Stimulated activated naive CD8-positive, alpha-beta T cell treated with anti-CD3 and anti-CD28 coated beads, Interleukin-15, amount 100 ng/mL, for 72 hours (primary cell): ENCODE measurements around the gene TMEM134.
"Not testable (repeated sequence)": the region's sequence is repeated elsewhere in the genome, so short reads cannot be mapped to it uniquely, and the experiment has no call there.

Experiments
- ATAC-seq: fragments of 150-1000 bp; cut with Tn5 transposase; 2 replicates; pipeline ENCODE4 v1.10.0; 2021; ENCODE audit warnings: mild to moderate bottlenecking, moderate library complexity
- DNase-seq, 2 donors: peaks; one replicate each; pipeline ENCODE4 v3.0.0; 2021 to 2022
- H3K27ac Mint-ChIP-seq, 2 donors: one replicate each; pipeline ENCODE4 v1.8.0; 2022; ENCODE audit warnings: mild to moderate bottlenecking in 2 of 2, mixed read lengths in 2 of 2, moderate library complexity in 2 of 2
- H3K27me3 Mint-ChIP-seq: one replicate; pipeline ENCODE4 v1.8.0; 2022; ENCODE audit warnings: mixed read lengths
- H3K4me1 Mint-ChIP-seq: one replicate; pipeline ENCODE4 v1.8.0; 2022; ENCODE audit warnings: mild to moderate bottlenecking, mixed read lengths
- H3K4me3 Mint-ChIP-seq, 2 donors: one replicate each; pipeline ENCODE4 v1.8.0; 2022; ENCODE audit warnings: mild to moderate bottlenecking in 2 of 2, mixed read lengths in 2 of 2, moderate library complexity in 1 of 2
- H3K9me3 Mint-ChIP-seq, 2 donors: one replicate each; pipeline ENCODE4 v1.8.0; 2022; ENCODE audit warnings: mixed read lengths in 2 of 2

Gene TMEM134

DNA sequence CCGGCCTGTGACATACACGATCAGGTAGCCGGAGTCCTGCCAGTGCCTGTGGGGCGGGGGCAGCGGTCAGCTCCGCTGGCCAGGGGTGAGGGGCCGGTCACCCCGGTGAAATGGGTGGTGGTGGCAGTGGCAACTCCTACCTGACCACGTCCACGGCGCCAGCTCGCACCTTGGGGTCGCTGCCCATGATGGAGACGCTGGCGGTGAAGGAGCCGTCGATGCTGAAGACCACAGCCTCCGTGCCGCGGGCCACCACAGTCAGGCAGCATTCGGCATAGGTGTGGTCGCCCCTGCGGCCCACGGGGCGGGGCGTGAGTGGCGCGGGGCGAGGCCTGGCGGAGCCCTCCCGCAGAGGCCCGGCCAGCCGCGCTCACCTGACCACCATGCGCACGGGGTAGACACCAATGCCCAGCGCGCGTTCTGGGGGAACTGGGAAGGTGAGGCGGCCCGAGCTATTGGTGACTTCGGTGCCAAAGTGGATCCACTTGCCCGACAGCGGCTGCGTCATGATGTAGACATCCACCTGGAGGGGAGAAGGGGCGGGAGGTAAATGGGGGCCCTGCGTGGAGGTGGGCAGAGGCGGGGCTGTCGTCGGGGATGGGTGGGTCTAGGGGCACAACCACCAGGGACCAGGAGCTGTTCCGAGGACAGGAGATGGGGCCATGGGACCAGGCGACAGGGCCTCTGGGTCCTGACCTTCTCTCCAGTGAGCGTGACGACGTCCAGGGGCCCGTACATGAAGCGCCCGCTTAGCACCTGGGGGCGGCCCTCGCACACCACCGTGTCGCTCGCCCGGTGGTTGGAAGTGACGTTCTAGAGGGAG, 24.7 kb upstream of the TMEM134 start:
- Mint-ChIP-seq H3K4me3 (no peak overlapping the region), H3K9me3 (no peaks in the 10 kb centered on the region), H3K4me1 (peaks cover 35% of the 10 kb centered on the region), H3K27ac (peak overlapping the region in 1 of 2 donors; percentile 89), H3K27me3 (no peaks in the 10 kb centered on the region)
- ATAC-seq: no peak
- DNase-seq: no peak

DNA sequence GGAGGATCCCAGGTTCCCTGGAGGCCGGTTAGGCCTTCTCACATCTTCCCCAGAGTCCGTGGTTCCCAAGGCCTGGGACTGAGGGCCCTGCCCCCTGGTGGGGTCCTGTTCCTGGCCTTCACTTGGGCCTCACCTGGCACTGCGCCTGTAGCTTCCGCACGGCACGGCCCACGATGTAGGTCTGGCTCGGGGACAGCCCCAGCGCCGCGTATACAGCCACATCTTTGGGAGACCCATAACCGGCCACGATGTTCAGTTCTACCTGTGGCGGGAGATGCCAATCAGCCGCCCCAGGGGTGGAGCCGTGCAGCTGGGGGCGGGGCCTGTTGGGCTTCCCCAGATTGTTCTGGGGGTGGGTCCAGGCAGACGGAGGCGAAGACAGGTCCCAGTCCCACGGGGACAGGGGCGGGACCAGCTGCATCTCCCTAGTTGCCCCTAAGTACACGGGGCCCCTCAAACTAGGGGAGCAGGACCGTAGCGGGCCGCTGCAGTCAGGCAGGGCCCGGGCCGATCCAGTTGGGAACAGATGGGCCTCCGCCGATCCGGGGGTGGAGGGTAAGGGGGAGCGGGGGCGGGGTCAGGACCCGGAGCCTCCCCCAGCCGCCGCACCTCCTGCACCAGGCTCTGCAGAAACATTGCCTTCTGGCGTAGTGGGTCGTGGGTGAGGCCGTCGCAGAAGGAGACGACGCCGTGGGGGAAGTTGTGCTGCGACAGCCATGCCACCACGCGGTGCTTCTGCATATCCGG, 23.9 kb upstream of the TMEM134 start:
- no peaks in the 10 kb centered on the region for H3K27me3 Mint-ChIP-seq
- H3K9me3 Mint-ChIP-seq: no peaks in the 10 kb centered on the region
- DNase-seq (no peak), ATAC-seq (peak; percentile 10)
- H3K27ac Mint-ChIP-seq: peak overlapping the region in 1 of 2 donors; percentile 67
- peaks cover 43% of the 10 kb centered on the region for H3K4me1 Mint-ChIP-seq
- no peak overlapping the region for H3K4me3 Mint-ChIP-seq

DNA sequence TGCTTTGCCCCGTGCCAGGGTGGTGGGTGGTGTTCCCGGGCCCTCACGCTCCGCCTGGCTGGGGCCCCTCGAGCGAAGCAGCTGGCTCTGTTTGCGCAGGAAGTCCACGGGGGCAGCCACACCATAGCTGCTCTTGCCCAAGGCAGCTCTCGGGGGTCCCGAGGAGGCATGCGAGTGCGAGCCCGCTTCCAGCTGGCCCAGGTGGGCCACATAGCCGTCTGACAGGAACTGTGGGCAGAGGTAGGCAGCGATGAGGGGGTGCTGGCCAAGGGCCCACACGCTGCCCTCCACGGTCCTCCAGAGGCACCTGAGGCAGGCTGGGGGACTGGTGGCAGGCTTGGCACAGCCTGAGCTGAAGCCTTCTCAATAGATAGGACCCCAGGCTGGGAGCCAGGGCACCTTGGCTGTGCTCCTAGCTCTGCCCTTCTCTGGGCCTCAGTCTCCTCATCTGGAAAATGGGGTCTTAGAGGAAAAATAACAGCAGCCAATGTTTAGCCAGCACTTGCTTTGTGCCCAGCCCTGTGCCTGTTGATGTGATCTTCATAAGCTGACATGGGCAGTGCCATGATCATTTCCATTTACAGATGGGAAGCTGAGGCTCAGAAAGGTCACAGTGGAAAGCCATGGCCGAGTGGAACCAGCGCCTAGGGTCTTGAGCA, 23.1 kb upstream of the TMEM134 start:
- Mint-ChIP-seq H3K4me1 (peaks cover 50% of the 10 kb centered on the region), H3K27me3 (no peaks in the 10 kb centered on the region), H3K9me3 (no peaks in the 10 kb centered on the region), H3K4me3 (no peak overlapping the region), H3K27ac (peak overlapping the region in 1 of 2 donors; percentile 34)
- ATAC-seq (no peak), DNase-seq (no peak)

DNA sequence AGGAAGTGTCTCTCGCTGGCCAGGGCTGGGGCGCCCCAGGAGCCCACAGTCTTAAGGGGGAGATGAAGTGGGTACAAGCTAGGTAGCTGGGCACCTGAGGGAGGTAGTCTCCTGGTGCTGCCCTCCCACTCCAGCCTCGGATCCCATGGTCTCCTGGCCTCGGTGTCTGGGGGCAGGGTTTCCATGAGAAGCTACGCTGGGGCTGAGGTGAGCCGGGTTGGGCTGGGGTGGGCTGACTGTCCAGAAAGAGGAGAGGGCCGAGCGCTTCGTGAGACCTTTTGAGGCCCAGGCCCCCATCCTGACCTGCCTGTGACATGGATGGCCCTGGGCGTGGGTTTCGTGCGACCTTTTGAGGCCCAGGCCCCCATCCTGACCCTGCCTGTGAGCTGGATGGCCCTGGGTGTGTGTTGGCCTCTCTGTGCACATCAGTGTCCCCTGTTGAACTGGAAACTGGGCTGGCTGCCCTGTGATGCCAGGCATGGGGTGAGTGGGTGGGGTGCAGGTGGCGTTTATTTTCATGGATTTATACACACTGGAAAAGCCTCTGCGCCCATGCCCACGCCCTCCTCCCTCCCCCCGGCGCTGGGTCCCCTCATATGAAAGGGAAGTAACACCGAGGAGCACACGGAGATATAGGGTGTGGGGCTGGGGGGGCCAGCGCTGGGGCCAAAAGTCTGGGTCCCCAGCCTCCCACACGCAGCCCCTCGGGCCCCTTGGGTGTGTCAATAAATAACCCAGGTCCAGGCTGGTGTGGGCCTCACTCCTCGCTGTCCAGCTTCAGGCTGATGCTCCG, 22.4 kb upstream of the TMEM134 start:
- H3K4me3 Mint-ChIP-seq: no peak overlapping the region

DNA sequence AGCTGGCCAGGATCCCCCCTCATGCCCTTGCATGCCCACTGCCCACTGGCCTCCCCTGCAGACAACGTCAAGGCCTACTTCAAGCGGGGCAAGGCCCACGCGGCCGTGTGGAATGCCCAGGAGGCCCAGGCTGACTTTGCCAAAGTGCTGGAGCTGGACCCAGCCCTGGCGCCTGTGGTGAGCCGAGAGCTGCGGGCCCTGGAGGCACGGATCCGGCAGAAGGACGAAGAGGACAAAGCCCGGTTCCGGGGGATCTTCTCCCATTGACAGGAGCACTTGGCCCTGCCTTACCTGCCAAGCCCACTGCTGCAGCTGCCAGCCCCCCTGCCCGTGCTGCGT, 21.6 kb upstream of the TMEM134 start:
- Mint-ChIP-seq H3K9me3 (no peaks in the 10 kb centered on the region), H3K27ac (peak overlapping the region in 1 of 2 donors; percentile 12), H3K27me3 (no peaks in the 10 kb centered on the region), H3K4me3 (no peak overlapping the region), H3K4me1 (peaks cover 61% of the 10 kb centered on the region)
- ATAC-seq (no peak), DNase-seq (no peak)

More for the DNA sequence above, 22.4 kb upstream of the TMEM134 start:
- Mint-ChIP-seq H3K27me3 (no peaks in the 10 kb centered on the region), H3K9me3 (no peaks in the 10 kb centered on the region), H3K4me1 (peaks cover 53% of the 10 kb centered on the region), H3K27ac (peak overlapping the region; percentile 19 to 89)
- no peak for DNase-seq
- ATAC-seq: no peak

DNA sequence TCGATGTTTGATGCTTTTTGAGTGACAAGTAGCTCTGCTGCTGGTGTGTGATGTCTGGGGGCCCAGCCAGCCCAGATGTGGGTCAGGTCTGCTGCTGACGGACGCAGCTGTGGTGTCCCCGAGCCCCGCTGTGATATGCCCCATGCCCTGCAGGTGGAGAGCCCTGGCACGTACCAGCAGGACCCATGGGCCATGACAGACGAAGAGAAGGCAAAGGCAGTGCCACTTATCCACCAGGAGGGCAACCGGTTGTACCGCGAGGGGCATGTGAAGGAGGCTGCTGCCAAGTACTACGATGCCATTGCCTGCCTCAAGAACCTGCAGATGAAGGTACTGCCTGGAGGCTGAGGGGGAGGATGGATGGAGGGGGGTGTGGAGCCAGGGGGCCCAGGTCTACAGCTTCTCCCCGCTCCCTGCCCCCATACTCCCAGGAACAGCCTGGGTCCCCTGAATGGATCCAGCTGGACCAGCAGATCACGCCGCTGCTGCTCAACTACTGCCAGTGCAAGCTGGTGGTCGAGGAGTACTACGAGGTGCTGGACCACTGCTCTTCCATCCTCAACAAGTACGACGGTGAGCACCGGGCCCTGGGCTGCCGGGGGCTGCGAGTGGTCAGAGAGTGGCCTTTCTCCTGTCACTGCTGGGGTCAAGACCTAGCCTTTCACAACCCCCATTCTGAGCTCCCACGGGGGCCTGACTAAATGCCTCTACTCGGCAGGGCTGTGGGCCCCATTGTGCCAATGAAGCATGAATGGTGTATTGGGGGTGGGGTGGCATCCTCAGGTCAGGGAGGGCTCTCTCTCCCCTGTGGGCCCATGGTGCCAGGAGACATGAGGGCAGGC, 21.1 kb upstream of the TMEM134 start:
- ATAC-seq (no peak), DNase-seq (no peak)
- Mint-ChIP-seq H3K9me3 (no peaks in the 10 kb centered on the region), H3K4me3 (peak overlapping the region in 1 of 2 donors; percentile 38), H3K27me3 (no peaks in the 10 kb centered on the region), H3K4me1 (peaks cover 66% of the 10 kb centered on the region), H3K27ac (peak overlapping the region in 1 of 2 donors; percentile 93)

DNA sequence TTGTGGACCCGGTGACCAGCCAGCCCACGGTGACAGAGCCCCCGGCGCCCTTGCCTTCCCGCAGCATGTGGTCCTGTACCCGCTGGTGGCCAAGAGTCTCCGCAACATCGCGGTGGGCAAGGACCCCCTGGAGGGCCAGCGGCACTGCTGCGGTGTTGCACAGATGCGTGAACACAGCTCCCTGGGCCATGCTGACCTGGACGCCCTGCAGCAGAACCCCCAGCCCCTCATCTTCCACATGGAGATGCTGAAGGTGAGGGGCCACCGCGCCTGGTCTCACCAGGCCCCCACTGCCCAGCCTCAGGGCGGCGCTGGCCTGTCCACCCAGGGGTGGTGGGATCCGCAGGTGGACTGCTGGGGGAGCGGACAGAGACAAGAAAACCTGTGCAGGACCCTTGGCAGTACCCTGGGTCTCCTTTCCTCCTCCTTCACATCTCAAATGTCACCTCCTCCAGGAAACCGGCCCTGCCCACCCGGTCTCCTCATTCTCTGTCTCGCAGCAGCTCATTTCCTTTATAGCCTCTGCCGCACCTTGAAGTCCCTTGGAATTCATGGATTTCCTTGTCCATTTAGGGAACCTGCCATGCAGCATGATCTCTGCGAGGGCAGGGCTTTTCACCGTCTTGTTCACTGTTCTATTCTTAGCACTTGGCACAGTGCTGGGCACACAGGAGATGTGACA, 20.3 kb upstream of the TMEM134 start:
- H3K4me1 Mint-ChIP-seq: peaks cover 73% of the 10 kb centered on the region

DNA sequence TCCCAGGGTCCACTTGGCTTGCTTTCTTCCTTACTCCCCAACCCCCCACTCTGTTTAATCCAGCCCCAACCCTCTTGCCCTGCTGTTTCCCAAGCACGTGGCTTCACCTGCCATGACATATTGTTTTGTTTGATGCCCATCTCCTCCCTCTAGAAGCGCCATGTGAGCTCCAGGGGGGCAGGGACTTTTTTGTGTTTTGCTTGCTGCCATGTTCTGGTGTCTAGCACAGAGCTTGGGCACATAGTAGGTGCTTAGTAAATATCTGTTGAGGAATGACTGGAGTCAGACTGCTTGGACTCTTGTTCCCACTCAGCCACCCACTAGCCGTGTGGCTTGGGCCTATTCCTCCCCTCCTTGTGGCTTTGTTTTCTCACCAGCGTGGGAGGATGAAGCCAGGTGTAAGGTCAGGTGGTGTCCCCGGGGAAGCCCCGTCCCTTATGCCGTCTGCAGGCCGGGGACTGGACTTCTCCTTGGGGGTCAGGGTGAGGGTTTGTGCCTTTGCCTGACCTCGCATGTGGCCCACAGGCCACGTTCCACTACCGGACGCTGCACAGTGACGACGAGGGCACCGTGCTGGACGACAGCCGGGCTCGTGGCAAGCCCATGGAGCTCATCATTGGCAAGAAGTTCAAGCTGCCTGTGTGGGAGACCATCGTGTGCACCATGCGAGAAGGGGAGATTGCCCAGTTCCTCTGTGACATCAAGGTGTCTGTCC, 17.6 kb upstream of the TMEM134 start:
- Mint-ChIP-seq H3K9me3 (no peaks in the 10 kb centered on the region), H3K4me1 (peaks cover 89% of the 10 kb centered on the region), H3K4me3 (peak overlapping the region; percentile 71 to 89), H3K27me3 (no peaks in the 10 kb centered on the region), H3K27ac (peak overlapping the region; percentile 81 to 95)
- peak; percentile 54 to 65 for DNase-seq
- ATAC-seq: no peak

More for the DNA sequence above, 20.3 kb upstream of the TMEM134 start:
- H3K4me3 Mint-ChIP-seq: peak overlapping the region; percentile 23 to 38
- H3K9me3 Mint-ChIP-seq: no peaks in the 10 kb centered on the region
- DNase-seq (no peak), ATAC-seq (no peak)
- peak overlapping the region in 1 of 2 donors; percentile 93 for H3K27ac Mint-ChIP-seq
- H3K27me3 Mint-ChIP-seq: no peaks in the 10 kb centered on the region

DNA sequence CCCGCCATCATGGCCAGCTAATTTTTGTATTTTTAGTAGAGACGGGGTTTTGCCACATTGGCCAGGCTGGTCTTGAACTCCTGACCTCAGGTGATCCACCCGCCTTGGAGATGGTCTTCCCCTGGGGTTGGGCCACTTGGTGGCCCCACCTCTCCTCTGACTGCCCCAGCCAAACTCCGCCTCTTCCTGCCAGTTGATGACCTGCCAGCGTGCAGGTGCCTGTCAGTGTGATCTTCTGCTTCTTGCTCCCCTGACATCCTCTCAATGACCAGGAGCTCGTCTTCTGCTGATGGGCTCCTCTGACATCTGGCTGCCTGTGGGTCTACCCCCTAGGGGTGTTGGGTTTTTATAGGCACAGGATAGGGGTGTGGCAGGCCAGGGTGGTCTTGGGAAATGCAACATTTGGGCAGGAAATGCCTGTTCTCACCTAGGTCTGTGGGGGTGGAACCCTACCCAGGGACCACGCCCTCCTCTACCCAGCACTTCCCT, 16.9 kb upstream of the TMEM134 start:
- peak; percentile 22 for ATAC-seq
- peaks cover 86% of the 10 kb centered on the region for H3K4me1 Mint-ChIP-seq
- H3K9me3 Mint-ChIP-seq, H3K27me3 Mint-ChIP-seq: not testable (repeated sequence)
- peak; percentile 70 to 82 for DNase-seq
- H3K27ac Mint-ChIP-seq: peak overlapping the region; percentile 81 to 95
- H3K4me3 Mint-ChIP-seq: peak overlapping the region; percentile 71 to 89

DNA sequence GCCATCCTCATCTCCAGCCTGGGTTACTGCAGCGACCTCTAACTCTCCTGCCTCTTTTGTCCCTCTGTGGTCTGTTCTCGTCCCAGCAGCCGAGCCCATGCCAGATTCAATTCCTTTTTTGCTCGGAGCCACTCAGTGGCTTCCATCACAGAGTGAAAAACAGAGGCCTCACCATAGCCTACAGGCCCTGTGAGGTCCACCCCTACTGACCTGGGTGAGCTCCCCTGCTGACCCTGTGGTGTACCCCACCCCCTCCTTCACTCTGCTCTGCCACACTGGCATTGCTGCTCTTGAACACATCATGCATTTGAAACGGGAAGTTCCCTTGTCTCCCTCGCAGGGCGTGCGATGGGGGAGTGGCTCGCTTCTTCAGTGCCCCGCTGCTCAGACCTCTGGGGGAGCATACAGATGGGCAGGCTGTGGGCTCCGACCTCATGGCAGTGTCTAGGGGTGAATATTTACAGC, 15.8 kb upstream of the TMEM134 start:
- ATAC-seq: peak; percentile 29
- Mint-ChIP-seq H3K4me3 (peak overlapping the region; percentile 89 to 92), H3K27me3 (no peaks in the 10 kb centered on the region), H3K27ac (peak overlapping the region; percentile 100), H3K4me1 (peaks cover 75% of the 10 kb centered on the region), H3K9me3 (no peaks in the 10 kb centered on the region)
- DNase-seq: peak; percentile 67 to 78

DNA sequence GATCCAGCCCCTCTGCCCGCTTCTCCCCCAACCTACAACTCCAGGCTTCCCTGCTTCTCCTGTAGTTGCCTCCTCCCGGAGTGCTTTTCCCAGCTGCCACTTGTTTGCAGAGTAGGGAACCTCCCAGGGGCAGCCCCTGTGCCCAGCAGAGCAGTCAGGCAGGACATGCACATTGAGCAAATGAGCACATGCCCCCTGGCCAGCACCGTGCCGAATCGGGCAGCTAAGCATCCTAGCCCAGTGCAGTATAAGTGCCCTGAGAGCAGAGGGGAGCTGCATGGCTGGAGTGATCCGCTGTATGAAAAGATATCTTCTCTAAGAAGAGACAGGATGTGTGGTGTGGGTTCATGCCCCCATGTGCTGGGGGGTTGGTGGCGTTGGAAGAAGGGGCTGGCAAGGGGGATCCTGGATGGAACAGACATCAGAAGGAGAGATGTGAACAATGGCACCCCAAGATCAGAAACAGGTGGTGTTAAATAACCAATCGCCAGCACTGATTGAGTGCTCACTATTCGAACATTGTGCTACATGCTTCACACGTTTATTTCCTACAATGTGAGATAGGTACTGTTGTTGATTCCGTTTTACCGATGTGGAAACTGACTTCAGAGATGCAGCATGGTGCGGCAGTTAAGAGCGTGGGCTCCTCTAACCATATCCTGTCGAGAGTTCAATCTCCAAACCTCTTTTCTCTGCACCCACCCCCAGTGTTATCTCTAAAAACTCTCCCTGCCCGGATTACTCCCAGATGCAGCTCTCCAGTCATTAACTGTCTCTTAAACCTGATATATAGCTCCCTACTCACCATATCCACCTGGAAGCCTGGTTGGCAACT, 15.0 kb upstream of the TMEM134 start:
- Mint-ChIP-seq H3K27me3 (no peaks in the 10 kb centered on the region), H3K4me1 (peaks cover 67% of the 10 kb centered on the region), H3K9me3 (no peaks in the 10 kb centered on the region), H3K4me3 (peak overlapping the region; percentile 89 to 92), H3K27ac (peak overlapping the region; percentile 100)
- ATAC-seq (peak; percentile 54), DNase-seq (peak; percentile 57 to 61)
